WTC11 (cell line): ENCODE measurements around the gene PRPF8. TPM values are rescaled to one million over a fixed set of nuclear protein-coding genes. Genes with fewer than 3 reads are reported as not detected.

Experiments used
- AFF4 ChIP-seq: sonication (generic); formaldehyde crosslinking; IDR thresholded peaks from 2 replicates; pipeline ENCODE4 v1.8.1; 2023; ENCODE audit warnings: mild to moderate bottlenecking, missing genetic modification reagents, borderline replicate concordance
- ARID4B ChIP-seq: sonication (generic); formaldehyde crosslinking; IDR thresholded peaks from 2 replicates; pipeline ENCODE4 v1.8.0; 2023; ENCODE audit warnings: missing genetic modification reagents, mild to moderate bottlenecking, borderline replicate concordance
- ELF4 ChIP-seq: sonication (generic); formaldehyde crosslinking; IDR thresholded peaks from 2 replicates; pipeline ENCODE4 v1.8.1; 2022; ENCODE audit warnings: low read depth, mild to moderate bottlenecking, moderate library complexity, missing genetic modification reagents
- ESRRA ChIP-seq: sonication (generic); formaldehyde crosslinking; IDR thresholded peaks from 2 replicates; pipeline ENCODE4 v1.8.1; 2022; ENCODE audit warnings: mild to moderate bottlenecking, missing genetic modification reagents, borderline replicate concordance
- ETV6 ChIP-seq: sonication (generic); formaldehyde crosslinking; IDR thresholded peaks from 2 replicates; pipeline ENCODE4 v1.8.1; 2022; ENCODE audit warnings: mild to moderate bottlenecking, missing genetic modification reagents
- FOXJ3 ChIP-seq: sonication (generic); formaldehyde crosslinking; IDR thresholded peaks from 2 replicates; pipeline ENCODE4 v1.9.0; 2021; ENCODE audit warnings: missing genetic modification reagents, mild to moderate bottlenecking, borderline replicate concordance
- FOXP4 ChIP-seq: sonication (generic); formaldehyde crosslinking; IDR thresholded peaks from 2 replicates; pipeline ENCODE4 v1.8.0; 2022; ENCODE audit warnings: mild to moderate bottlenecking, missing genetic modification reagents
- GRHL2 ChIP-seq: fragments of 250-450 bp; sonication (Bioruptor Pico); IDR thresholded peaks from 2 replicates; pipeline ENCODE4 v1.8.0; 2022; ENCODE audit warnings: mild to moderate bottlenecking, moderate library complexity; ENCODE audit not compliant: insufficient replicate concordance, severe bottlenecking
- IRF2 ChIP-seq: sonication (generic); formaldehyde crosslinking; IDR thresholded peaks from 2 replicates; pipeline ENCODE4 v1.8.0; 2022; ENCODE audit warnings: low read depth, missing genetic modification reagents, borderline replicate concordance
- JAZF1 ChIP-seq: fragments of 250-450 bp; sonication (Bioruptor Pico); IDR thresholded peaks from 2 replicates; pipeline ENCODE4 v1.9.0; 2021; ENCODE audit warnings: moderate library complexity, mild to moderate bottlenecking, inconsistent platforms
- KAT7 ChIP-seq: sonication (generic); formaldehyde crosslinking; IDR thresholded peaks from 2 replicates; pipeline ENCODE4 v1.8.1; 2023; ENCODE audit warnings: missing genetic modification reagents, mild to moderate bottlenecking, borderline replicate concordance
- NFE2L1 ChIP-seq: sonication (generic); formaldehyde crosslinking; IDR thresholded peaks from 2 replicates; pipeline ENCODE4 v1.8.1; 2023; ENCODE audit warnings: missing genetic modification reagents
- RELA ChIP-seq: sonication (generic); formaldehyde crosslinking; IDR thresholded peaks from 2 replicates; pipeline ENCODE4 v1.8.1; 2022; ENCODE audit warnings: missing genetic modification reagents, mild to moderate bottlenecking, borderline replicate concordance
- TCF7 ChIP-seq: sonication (generic); formaldehyde crosslinking; IDR thresholded peaks from 2 replicates; pipeline ENCODE4 v1.8.0; 2022; ENCODE audit warnings: mild to moderate bottlenecking, low read depth, missing genetic modification reagents, moderate library complexity
- TEAD1 ChIP-seq: sonication (generic); formaldehyde crosslinking; IDR thresholded peaks from 2 replicates; pipeline ENCODE4 v1.8.0; 2022; ENCODE audit warnings: mild to moderate bottlenecking, missing genetic modification reagents
- ZNF121 ChIP-seq: sonication (generic); formaldehyde crosslinking; IDR thresholded peaks from 2 replicates; pipeline ENCODE4 v1.8.0; 2023; ENCODE audit warnings: missing genetic modification reagents
- ZNF232 ChIP-seq: sonication (generic); formaldehyde crosslinking; IDR thresholded peaks from 2 replicates; pipeline ENCODE4 v1.8.0; 2022; ENCODE audit warnings: mild to moderate bottlenecking, missing genetic modification reagents
- ZNF263 ChIP-seq: sonication (generic); formaldehyde crosslinking; IDR thresholded peaks from 2 replicates; pipeline ENCODE4 v1.8.1; 2022; ENCODE audit warnings: low read depth, mild to moderate bottlenecking, moderate library complexity, missing genetic modification reagents
- ZNF317 ChIP-seq: sonication (generic); formaldehyde crosslinking; IDR thresholded peaks from 2 replicates; pipeline ENCODE4 v1.8.1; 2023; ENCODE audit warnings: low read depth, mild to moderate bottlenecking, moderate library complexity, missing genetic modification reagents, borderline replicate concordance
- ZNF671 ChIP-seq: fragments of 250-450 bp; sonication (Bioruptor Pico); IDR thresholded peaks from 2 replicates; pipeline ENCODE4 v1.8.0; 2021; ENCODE audit warnings: mild to moderate bottlenecking
- ZSCAN18 ChIP-seq: fragments of 250-450 bp; sonication (Bioruptor Pico); IDR thresholded peaks from 2 replicates; pipeline ENCODE4 v2.1.2; 2022; ENCODE audit warnings: mild to moderate bottlenecking, moderate library complexity
- total RNA-seq: library from RNA; stranded (reverse); gene quantifications from 3 replicates; pipeline ENCODE4 v1.2.3, GENCODE V29; 2021
- TF ChIP-seq, protein P1 (sequence below): sonication (generic); formaldehyde crosslinking; IDR thresholded peaks from 2 replicates; pipeline ENCODE4 v1.8.1; 2023; ENCODE audit warnings: mild to moderate bottlenecking, missing genetic modification reagents, moderate library complexity
- TF ChIP-seq, protein P2 (sequence below): sonication (generic); formaldehyde crosslinking; IDR thresholded peaks from 2 replicates; pipeline ENCODE4 v1.8.1; 2023; ENCODE audit warnings: mild to moderate bottlenecking, missing genetic modification reagents
- TF ChIP-seq, protein P3 (sequence below): sonication (generic); formaldehyde crosslinking; IDR thresholded peaks from 2 replicates; pipeline ENCODE4 v1.8.1; 2022; ENCODE audit warnings: low read depth, mild to moderate bottlenecking, moderate library complexity, missing genetic modification reagents, borderline replicate concordance

Gene PRPF8
- total RNA-seq, 1 experiment from 2014 or later, result 388 TPM

DNA sequence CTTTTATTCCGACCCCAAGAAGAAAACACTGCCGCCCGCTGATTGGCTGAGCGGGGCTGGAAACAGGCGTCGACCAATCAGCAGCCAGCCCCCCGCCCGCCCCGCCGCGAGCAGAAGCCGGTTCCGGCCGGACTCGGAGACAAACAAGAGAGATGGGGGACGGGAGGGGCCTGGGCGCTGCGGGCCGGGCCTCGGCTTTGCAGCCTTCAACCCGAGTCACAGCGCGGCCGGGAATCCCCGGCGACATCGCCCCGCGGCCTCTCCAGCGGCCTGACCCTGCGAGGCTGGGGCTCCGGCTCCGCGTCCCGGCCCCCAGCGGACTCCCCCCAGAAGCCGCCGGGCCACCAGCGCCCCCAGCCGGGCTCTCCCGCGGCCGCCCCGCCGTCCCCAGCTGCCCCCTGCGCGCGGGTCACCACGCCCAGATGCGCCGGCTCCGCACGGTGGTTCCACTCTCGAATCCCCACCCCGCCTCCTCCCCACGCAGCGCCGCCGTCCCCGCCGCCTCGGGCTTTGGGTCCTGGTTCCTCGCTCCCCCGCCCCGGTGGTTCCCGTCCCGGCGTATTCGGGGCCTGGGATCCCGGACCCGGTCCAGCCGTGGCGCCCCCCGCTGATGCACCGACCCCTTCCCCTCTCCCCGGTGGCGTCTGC, 55.7 kb downstream of the PRPF8 start (continued):
- TF ChIP-seq, protein P1, sequence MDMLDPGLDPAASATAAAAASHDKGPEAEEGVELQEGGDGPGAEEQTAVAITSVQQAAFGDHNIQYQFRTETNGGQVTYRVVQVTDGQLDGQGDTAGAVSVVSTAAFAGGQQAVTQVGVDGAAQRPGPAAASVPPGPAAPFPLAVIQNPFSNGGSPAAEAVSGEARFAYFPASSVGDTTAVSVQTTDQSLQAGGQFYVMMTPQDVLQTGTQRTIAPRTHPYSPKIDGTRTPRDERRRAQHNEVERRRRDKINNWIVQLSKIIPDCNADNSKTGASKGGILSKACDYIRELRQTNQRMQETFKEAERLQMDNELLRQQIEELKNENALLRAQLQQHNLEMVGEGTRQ (CRISPR knock-in tag), result no peak
- no peak for TF ChIP-seq ZNF317 (CRISPR knock-in tag)
- TF ChIP-seq ZSCAN18 (CRISPR knock-in tag), result no peak
- no peak for TF ChIP-seq JAZF1 (CRISPR knock-in tag)
- TF ChIP-seq ZNF232, result no peak
- no peak for TF ChIP-seq TCF7 (CRISPR knock-in tag)
- no peak for TF ChIP-seq ZNF671 (CRISPR knock-in tag)
- TF ChIP-seq FOXJ3 (CRISPR knock-in tag), result no peak
- TF ChIP-seq, protein P2, sequence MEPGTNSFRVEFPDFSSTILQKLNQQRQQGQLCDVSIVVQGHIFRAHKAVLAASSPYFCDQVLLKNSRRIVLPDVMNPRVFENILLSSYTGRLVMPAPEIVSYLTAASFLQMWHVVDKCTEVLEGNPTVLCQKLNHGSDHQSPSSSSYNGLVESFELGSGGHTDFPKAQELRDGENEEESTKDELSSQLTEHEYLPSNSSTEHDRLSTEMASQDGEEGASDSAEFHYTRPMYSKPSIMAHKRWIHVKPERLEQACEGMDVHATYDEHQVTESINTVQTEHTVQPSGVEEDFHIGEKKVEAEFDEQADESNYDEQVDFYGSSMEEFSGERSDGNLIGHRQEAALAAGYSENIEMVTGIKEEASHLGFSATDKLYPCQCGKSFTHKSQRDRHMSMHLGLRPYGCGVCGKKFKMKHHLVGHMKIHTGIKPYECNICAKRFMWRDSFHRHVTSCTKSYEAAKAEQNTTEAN, result 0 out of 2 replicates have a peak, but pooled peaks have one; percentile 32
- no peak for TF ChIP-seq ZNF121
- TF ChIP-seq ESRRA (CRISPR knock-in tag), result no peak
- TF ChIP-seq ELF4 (CRISPR knock-in tag), result peak; percentile 53; the same call in 1 of the 2 replicates
- no peak for TF ChIP-seq ETV6 (CRISPR knock-in tag)
- TF ChIP-seq ARID4B, result no peak
- TF ChIP-seq, protein P3, sequence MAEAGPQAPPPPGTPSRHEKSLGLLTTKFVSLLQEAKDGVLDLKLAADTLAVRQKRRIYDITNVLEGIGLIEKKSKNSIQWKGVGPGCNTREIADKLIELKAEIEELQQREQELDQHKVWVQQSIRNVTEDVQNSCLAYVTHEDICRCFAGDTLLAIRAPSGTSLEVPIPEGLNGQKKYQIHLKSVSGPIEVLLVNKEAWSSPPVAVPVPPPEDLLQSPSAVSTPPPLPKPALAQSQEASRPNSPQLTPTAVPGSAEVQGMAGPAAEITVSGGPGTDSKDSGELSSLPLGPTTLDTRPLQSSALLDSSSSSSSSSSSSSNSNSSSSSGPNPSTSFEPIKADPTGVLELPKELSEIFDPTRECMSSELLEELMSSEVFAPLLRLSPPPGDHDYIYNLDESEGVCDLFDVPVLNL (CRISPR knock-in tag), result peak; percentile 19; the same call in 1 of the 2 replicates
- no peak for TF ChIP-seq GRHL2 (CRISPR knock-in tag)
- no peak; the same call in 1 of the 2 replicates for TF ChIP-seq TEAD1
- no peak for TF ChIP-seq KAT7 (CRISPR knock-in tag)
- no peak for TF ChIP-seq NFE2L1
- TF ChIP-seq FOXP4 (CRISPR knock-in tag), result no peak
- no peak for TF ChIP-seq IRF2 (CRISPR knock-in tag)
- TF ChIP-seq RELA (CRISPR knock-in tag), result no peak
- TF ChIP-seq ZNF263 (CRISPR knock-in tag), result peak; percentile 33; the same call in 1 of the 2 replicates
- no peak for TF ChIP-seq AFF4 (CRISPR knock-in tag)
